NCI-H82 (cell line): ENCODE data around the gene TOM1L2.

Experiments
- DNase-seq: peaks from one replicate; lab custom pipeline; 2025; lab: John Stamatoyannopoulos, UW

Gene TOM1L2

DNA sequence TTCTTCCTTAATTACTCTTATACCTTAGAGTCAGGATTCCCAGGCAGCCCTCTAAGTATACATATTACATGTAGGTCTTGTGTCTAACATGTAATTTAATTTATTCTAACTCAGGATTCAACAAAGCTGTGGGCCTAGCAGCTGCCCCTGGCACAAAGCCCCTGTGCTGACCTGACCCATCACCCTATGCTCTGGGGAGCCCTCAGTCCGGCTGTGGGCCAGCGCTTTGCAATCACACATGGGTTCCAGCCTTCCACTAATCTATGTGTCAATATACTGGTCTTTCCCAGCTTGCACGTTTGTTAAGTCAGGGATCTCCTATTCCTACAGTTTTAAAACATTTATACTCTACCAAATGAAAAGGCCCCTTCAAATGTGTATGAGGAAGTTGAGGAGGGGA lies 72.7 kb downstream of the TOM1L2 start:
- no peak for DNase-seq

DNA sequence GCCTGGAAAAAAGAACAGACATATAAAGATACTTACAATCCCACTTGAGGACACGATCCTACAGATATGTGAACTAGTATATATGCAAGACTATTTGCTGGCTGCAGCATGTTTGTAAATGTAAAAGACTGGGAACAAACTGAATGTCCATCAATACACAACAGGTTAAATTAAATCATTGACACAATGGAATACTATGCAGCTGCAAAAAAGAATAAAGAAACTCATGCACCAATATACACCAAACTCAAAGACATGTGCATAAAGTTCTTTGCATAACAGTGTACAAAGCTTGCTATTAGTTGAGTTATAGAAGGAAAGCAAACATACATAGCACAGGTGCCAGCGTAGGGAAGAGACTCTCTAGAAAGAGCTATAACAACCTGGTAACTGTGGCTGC lies 73.5 kb downstream of the TOM1L2 start:
- DNase-seq = no peak

DNA sequence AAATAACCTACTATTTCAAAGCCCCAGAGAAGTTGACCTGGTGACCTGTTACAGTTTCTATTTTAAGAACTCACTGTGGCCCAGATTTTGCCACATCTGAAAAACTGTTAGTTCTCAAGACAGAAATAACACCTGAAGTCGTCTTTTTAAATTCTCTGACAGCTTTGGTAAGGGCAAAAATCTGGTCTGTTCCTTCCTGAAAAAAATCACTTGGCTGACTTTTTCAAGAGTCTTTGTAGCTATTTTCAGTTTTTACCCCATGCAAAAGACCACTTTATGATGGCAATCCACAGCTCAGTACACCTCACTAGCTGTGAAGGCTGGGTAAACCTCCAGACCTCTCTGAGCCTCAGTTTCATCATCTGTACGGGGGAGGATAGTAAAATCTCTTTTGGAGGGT lies 74.8 kb downstream of the TOM1L2 start:
- no peak for DNase-seq

DNA sequence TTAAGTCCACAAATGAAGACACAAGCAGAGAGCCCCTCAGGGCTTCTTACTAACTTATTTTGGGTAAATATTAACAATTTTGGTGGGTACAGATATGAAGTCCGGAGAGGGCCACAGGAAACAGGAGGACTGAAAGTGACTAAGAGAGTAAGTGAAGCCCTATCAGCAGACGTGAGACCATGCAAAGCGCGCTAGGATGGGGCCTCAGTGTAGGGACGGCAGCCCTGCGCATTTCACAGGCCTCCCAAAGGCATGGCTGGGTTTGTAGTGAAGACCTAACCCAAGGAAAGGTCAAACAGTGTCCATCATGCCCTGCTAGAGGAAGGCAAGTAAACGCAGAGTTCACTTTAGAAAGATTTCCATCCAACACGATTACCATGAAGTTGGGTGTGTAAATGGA lies 75.5 kb downstream of the TOM1L2 start:
- no peak for DNase-seq

DNA sequence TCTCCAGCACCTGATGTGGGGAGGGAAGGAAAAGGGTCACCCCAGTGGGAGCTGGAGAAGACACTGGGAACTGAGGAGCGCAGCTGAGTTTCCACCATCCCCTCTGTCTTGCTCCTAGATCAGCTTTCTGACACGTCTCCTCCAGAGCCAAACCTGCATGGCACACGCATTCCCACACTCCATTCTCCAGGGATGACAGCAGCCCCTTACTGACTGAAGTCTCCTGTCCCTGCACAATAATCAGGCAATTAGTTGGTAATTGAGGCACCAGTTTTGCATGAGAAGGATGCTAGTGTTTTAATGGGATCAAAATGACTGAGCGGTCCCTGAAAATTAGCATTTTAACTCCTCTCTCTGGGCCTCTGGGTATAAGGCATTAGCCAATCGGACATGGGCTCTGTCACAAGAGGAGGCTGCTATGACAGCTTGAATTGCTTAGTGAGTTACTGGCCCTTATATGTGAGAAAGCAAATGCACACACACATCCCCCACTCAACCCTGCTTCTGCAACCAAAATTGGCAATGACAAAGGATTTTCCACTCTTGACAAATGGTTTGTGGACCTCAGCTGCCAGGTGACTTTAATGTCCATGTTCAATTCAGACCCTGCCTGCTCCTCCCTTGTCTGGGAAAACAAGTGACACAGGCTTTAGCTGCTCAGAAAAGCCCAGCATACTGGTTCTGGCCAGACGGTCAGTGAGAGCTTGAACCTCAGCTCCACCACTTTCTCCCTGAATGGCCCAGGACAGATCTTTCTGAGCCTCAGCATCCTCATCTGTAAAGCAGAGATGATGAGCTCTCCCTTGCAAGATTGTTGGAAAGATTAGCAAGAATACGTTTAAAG lies 78.2 kb downstream of the TOM1L2 start:
- peak; percentile 59 for DNase-seq

DNA sequence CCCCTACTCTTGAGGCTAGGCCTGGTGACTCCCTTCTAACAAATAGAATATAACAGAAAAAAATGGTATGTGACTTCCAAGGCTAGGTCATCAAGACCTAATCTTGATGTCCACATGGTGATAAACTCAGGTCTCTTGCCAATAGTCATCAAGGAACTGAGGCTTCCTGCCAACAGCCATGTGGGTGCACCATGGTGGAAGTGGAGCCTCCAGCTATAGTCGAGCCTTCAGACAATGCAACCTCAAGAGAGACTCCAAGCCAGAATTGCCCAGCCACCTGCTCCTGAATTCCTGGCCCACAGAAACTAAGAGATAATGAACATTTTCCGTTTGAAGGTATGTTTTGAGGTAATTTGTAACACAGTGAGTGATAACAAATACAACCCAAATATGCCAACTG lies 79.5 kb downstream of the TOM1L2 start:
- no peak for DNase-seq

DNA sequence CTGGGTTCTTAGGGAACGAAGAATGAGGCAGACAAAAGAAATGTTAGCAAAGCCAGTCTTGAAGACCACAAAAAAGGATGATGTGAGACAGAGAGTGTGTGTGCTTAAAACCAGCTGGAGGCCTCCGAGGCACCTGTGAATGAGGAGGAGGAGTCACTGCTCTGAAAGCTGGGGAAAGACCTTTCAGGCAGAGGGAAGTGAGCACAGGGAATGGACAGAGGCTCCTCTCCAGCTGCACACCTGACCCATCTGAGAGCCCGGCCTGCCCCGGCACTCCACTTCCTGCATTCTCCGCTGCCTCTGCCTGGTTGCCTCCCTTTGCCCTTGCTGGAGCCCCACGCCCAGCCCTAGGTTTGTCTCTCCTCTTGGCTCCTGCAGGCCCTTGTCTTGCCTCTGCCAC lies 80.2 kb downstream of the TOM1L2 start:
- no peak for DNase-seq

DNA sequence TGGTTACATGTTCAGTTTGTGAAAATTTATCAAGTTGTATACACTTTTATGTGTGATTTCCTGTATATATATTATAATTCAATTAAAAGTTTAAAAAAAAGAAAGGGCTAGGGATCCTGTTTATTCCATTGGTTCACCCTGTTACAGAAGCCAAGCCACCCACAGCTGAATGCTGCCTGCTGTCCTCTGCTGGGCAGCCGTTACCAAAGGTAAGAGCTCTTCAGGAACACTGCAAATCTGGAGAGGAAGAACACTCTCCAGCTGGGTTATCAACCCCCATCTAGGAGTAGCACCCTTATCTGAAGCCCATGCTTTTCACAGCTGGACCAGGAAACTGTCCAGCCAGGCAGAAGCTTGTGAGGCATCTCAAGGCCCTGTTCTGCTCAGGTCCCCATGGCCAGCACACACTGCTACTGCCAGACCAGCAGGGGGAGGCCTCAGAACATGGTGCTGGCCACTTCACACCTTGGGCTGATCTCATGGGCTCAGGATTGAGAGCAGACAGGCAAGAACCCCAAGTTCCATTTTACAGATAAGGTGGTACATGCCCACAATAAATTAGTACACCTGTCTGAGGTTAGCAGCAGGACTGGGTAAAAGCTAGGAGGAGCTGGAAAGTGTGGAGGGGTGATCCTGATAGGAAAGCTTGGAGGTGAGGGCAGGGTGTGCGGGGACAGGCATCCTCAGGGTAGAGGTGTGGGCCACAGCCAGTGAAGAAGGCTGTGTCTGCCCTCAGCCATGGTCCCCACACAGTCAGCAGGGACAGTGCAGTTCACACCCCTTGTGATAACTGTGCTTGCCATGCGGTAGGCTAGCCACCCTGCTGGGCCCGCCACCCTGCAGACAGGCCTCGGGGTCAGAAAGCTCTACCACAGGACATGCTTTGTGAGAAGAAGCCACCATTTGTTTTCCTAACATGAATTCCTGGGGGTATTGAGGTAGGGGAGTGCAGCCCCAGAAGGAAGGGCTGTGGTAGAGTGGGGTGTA lies 81.1 kb downstream of the TOM1L2 start:
- peak; percentile 85 for DNase-seq

DNA sequence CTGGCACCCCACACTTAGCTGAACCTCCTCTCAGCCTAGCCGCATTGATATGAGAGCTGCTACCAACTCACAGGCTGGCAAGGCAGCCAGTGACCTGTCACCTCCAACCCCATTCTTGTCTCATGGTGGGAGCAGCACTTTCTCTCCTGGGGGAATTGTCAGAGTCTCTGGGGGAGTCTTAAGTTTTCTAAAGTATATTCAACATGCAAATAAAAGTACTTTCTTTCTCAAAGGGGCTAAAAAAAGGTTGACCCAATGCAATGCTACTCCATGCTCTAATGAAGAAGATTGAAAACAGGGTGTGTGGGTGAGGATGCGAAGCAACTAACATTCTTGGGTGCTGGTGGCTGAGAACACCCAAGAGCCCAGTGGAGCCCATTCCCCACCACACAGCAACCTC lies 82.3 kb downstream of the TOM1L2 start:
- DNase-seq = no peak

DNA sequence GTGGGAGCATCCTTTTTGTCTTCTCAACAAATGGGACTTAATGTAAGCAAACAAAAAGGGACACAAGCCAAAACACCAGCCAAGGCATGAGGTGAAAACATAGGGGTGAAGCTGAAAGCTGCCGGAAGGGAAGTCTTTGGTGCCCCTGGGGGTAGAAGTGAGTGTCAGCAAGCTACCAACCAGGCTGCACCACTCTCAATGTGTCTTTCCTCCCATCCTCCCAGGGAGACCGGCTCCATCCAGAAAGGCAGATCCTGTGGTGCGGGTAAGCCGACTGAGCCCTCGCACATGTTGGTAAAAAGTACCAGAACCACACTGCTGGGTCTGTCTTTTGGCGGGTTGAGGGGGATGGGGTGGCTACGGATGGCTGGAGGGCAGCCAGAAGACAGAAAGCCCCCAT lies 83.4 kb downstream of the TOM1L2 start:
- DNase-seq = peak; percentile 66

DNA sequence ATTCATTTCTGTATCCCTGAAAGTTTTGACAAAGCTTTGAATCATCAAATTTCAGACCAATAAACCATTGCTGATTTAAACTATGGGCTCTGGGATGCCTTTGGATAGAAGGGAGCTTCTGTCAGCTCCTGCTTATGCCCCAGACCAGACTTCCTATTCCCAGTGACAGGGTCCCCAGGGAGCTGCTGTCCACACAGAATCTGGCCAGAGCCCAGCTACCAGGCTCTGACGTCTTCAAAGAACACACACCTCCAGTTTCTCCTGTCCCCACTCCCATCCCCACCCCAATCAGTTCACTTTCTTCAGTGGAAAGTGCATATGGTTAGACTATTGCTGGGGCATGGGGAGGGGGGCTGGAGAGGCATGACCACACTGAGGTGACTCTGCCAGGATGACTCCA lies 83.8 kb downstream of the TOM1L2 start:
- no peak for DNase-seq

DNA sequence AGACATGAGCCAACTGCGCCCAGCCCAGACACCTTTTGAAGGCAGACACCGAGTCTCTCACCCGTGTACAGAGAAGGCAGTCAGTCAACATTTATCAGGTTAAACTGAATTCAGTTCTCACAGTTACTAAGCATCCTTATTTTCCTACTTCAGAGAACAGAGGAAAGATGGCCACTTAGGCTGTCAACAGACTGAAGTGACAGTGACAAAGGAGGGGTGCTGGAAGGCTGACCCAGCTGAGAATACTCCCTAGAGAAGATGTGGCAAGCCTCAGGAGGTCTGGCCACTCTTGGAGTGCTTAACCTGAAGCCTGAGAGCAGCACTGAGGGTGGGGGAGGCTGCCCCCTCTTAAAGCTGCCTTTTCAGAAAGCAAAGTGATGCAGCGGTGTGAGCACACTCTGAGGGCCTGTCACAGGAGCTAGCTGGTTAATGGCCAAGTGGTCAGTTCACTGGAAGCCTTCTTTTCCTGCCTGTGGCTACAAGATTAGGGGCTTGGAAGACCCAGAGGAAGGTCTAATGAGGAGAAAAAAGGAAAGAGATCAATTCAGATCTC lies 84.4 kb downstream of the TOM1L2 start:
- no peak for DNase-seq

DNA sequence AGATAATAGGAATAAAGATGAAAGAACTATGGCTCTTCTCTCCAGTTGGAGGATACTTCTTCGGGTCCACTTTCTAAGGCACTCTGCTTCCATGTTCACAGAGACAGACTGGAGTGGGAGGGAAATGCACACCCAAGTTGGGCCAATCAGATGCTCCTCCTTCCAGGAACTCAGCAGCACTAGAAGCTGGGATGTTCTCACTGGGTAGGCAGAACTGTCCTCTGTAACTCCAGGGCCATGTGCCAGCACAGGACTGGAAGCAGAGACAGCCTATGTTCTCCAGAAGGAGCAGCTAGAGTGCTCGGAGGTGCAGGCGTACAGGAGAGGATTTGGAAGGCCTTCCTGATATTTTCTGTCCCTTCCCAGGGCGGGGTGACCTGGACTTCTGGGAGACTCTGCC lies 85.5 kb downstream of the TOM1L2 start:
- DNase-seq = peak; percentile 27

DNA sequence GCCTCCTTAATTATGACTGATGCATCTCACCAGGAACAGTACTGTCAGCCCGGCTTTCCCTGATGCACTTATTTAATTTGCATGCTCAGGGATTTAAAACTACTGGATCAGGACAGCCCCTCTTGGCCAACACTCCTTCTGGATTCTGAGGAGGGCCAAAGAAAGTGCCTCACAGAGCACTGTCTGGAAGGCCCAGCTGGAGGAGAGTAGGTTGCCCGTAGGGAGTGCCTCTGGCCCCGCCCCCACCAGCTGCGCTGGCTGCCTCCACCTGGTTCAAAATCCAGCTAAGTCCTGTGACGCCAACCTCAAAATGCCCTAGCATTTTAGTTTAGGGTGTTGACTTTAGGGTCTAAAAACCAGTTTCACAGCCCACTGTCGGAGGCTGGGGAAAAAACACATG lies 86.0 kb downstream of the TOM1L2 start:
- peak; percentile 96 for DNase-seq

DNA sequence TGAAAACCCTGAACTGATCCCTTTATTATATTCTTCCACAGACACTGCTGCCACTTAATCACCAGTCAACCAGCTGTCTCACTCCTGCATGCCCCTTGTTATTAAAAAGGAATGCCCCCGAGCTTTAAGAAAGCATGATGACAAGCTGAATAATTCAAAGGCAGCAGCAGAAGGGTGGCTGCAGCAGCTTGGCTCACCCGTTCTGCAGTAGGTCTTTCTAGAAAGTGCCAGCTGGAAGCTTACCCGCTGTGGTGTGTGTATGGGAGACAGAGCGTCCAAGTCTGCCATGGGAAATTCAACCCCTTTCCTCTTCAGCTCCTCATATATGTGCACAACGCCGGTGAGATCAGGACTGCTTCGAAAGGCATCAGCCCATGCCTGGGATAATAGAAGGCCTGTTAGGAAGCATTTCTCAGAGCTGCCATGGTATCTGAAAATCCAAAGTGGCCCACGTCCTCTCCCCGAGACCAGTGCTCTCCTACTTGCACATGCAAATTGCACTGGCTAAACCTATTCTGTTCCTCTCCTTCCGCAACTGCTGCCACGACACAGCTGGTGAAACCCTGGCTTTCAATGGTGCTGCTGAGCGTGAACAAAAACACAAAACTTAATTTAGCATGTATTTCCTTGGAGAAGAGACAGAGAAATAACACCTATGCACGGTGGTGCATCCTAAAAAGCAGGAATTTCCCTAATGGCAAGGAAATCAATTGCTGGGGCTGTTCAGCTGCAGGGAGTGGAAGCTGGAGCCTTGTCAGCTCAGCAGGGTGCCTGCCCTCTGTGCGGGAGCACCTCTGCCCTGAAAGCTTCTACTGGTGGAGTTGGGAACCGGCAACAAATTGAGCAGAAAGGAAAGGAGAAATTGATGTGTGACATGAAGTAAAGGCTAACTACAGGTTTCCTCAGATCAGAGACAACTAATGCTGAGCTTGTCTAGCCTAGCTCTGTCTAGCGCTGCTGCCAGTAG lies 87.5 kb downstream of the TOM1L2 start:
- DNase-seq = peak; percentile 62

DNA sequence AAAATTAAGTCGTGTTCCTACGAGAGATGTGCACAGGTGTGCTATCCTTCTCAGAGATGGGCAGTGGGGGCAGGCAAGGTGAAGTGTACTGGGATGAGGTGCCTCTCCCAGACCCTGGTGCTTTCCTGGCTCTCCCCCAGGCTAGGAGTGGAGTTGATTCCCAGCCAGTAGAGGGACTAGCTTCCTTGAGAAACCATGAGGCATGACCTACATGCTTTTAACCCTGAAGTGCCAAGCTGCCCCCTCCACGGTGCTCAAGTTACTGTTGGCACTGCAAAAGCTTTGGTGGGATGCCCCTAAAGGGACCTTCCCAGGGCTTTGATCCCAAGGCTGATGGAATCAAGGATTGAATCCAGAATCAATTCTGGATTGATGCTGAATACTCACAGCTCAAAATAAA lies 88.4 kb downstream of the TOM1L2 start:
- no peak for DNase-seq

DNA sequence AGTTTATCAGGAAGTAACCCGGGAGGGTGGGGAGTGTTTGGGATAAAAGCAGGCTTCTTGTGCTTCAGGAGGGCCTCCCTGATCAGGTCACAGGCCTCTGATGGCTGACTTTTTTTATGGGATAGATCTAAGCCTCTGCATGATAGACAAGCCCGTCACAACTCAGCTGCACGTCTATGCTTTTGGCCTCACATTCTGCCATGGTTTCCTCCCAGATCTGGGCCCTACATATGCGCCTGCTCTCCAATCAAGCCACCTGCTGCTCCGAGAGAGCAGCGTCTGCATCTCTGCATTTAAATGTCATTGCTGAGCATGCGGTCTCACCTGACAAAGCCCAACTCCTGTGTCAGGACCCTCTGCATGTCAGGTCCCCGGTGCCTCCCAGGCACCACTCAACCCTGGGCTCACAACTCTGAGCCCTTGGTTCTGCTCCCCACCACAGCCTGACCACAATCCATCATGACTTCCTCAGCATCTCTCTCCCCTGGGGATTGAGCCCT lies 90.1 kb downstream of the TOM1L2 start:
- no peak for DNase-seq

DNA sequence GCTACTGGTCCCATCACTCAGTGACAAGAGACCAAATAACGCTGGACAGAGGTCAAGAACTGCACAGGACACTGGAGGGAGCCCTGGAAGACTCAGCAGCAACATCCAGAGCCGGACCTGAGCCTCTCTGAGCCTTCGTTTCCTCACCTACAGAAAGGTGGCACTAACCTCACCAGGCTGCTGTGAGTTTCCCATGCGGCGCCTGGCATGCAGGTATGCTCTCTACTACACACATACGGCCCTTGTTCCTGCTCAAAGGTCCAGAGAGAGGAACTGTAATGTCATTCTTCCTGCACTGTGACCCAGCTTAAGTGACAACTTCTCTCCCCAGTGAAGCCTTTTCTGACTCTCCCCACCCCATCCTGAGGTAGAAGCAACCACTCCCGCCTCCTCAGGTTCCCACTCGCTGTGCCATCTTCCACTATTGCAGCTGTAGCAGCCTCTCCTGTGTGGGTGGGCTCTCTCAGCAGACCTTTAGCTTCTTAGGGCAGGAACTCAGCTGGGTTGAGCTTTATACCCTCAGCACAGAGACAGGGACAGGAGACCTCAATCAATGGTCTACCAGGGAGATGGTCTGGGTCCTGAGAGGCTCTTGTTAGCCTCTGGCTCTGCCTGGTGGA lies 91.5 kb downstream of the TOM1L2 start:
- no peak for DNase-seq

DNA sequence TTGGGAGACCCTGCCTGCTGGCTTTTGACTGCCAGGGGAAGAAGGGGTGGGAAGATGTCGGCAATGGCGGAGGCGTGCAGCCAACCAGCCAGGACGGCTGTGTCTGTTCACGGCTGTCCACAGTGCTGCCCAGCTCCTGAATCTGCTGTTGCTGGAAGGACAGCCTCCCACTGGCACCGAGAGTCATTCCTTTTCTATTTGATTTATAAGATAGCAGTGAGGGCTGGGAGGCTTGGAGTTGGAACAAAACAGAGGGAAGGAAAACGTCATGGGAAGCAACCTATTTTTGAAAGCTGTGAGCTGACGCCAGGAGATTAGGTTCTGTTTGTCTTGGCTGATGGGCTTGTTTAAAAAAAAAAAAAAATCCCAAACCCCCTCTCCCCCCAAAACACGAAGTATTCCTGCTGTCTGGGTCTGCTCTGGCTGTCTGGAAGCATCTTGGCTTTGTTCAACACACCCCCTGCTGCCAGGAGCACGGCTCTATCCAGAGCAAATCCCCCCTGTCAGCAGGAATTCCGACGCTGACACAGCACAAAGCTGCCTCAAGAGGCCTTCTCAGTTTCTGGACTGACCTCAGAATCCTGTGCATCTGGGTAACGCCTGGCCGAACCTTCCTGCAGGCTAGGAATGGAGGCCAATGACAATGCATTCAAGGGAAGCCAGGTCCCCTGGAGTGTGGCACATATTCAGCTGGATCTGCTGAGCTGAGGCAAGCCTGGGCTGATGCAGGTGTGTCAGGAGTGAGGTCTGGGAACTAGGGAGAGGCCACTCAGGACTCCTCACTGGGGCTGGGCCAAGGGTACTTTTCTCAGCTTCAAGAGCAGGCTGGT lies 94.5 kb downstream of the TOM1L2 start:
- peak; percentile 52 for DNase-seq

DNA sequence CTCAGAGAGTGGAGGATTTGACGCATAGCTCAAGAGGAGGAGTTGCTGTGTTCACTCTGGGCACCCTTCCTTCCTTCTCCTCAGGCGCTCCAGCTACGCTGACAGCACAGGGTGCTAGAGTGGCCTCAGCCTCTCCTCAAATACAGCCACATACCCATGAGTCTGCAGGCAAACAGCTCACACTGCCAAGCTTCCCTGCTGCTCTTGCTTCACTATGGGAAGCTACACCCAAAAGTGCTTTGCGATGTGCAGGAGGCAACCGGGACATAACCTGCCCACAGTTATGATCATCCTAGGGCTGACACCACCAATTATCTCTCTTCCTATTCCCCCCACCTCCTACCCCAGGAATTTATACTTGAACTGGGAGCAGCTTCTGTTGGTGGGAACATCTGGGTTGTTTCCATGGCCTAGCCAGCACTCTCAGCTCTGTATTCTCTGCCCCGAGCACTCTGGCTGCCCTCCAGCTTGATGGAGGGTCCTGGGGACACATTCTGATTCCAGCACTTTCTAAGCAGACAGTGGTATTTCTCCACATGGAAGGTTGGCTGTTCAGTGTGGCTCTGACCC lies 95.2 kb downstream of the TOM1L2 start:
- no peak for DNase-seq
